Epithelial cell of proximal tubule (primary cell): ENCODE data around the gene C10orf90. TPM values are rescaled to one million over a fixed set of nuclear protein-coding genes. Genes with fewer than 3 reads are reported as not detected.

ENCODE experiments used
- DNase-seq: peaks from one replicate; pipeline ENCODE4 v3.0.0-alpha.2; 2011; ENCODE audit warnings: low read depth
- H3K4me3 ChIP-seq: 2 replicates; pipeline ENCODE4 v1.5.1; 2011; ENCODE audit warnings: low read depth, mild to moderate bottlenecking, low read length
- total RNA-seq: library from RNA; depleted of rRNA; stranded (reverse); fragments of >200 nt; gene quantifications from 2 replicates; pipeline ENCODE4 v1.2.3, GENCODE V29; 2015
- TF ChIP-seq, protein P1 (sequence below): conservative IDR thresholded peaks from 2 replicates; pipeline ENCODE4 v1.5.1; 2012; ENCODE audit warnings: low read depth, mild to moderate bottlenecking, low read length

C10orf90 gene
- total RNA-seq, 1 donor from 2014 or later = not detected

DNA sequence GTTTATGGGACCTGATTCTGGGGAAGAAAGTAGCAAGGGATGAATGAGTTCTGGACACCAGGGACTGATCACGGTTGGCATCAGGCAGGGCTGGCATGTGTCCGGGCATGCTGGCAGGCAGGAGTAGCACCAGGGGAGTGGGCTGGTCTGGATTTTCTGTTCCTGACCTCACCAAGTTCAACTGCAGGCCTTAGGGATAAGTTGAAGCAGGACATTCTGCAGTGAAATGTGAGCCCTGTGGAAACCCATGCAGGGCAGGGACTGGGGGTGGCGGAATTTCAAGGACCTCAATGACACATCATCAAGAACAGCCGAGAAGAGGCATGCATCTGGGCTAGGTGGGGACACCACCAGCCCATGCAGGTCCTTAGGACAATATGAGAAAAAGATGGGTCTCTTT, 202.0 kb downstream of the C10orf90 start:
- no peak overlapping the region for H3K4me3 ChIP-seq
- no peak for DNase-seq
- TF ChIP-seq, protein P1, sequence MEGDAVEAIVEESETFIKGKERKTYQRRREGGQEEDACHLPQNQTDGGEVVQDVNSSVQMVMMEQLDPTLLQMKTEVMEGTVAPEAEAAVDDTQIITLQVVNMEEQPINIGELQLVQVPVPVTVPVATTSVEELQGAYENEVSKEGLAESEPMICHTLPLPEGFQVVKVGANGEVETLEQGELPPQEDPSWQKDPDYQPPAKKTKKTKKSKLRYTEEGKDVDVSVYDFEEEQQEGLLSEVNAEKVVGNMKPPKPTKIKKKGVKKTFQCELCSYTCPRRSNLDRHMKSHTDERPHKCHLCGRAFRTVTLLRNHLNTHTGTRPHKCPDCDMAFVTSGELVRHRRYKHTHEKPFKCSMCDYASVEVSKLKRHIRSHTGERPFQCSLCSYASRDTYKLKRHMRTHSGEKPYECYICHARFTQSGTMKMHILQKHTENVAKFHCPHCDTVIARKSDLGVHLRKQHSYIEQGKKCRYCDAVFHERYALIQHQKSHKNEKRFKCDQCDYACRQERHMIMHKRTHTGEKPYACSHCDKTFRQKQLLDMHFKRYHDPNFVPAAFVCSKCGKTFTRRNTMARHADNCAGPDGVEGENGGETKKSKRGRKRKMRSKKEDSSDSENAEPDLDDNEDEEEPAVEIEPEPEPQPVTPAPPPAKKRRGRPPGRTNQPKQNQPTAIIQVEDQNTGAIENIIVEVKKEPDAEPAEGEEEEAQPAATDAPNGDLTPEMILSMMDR = no peak

DNA sequence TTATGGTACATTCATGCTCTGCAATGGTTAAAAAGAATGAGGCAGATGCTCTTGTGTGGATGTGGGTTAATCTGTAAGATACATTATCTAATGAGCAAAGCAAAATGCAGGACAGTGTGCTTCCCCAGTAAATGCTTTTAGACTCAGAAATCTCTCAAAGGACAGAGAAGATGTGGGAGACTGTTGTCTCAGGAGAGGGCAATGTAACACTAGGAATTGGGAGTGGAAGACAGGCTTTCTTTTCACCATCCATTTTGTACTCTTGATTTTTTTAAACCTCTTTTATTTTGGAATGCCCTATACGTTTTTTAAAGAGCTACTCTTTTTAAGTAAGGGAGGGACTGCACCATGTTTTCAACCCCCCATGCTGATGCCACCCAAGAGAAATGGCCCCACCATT, 204.7 kb downstream of the C10orf90 start:
- no peak overlapping the region for H3K4me3 ChIP-seq
- DNase-seq = no peak
- TF ChIP-seq, protein P1 = peak; percentile 8

DNA sequence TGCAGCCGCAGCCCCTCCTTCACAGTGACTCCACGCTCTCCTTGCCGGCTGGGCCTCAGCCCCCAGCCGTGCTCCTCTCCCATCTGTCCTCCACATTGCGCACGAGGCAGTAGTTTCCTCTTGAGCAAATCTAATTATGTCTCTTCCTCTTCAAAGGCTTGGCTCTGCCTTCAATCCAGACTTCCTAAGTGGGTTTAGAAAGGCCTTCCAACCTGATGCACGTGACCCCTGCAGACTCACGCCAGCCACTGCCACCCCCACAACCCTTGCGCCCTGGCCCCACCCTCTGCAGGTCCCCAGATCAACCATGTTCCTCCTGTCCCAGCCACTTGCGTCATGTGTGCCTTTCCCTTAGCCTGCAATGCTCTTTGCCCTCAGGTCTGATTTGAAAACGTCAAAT, 207.2 kb downstream of the C10orf90 start:
- H3K4me3 ChIP-seq = no peak overlapping the region
- TF ChIP-seq, protein P1 = no peak
- no peak for DNase-seq

DNA sequence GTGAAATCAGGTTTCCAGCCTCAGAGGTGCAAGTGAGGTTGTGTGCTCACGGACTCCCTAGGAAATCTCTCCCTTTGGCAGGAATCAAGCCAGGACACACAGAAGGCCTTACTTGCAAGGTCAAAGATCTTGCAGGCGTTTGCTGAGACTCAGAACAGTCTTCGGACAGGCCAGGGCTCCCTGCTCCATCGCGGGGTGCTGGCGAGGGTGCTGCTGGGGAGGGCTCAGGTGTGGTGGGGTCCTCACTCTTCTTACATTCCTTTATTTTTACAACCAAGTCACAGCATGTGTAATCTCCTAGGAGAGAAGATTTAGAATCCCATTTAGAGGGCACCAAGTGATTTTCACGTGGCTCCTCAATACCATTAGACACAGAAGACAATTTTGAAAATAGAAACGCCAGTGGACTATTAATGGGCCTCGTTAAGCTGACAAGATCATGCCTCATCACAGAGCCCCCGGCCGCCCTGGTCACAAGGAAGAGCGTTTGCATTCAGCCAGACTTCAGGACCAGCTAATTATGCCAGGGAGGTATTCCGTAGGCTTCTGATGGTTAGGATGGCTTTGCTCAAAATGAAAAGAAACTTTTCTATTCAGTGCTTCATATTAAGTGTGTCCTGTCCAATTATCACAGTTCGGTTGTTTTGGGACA, 209.1 kb downstream of the C10orf90 start:
- TF ChIP-seq, protein P1 = no peak
- no peak overlapping the region for H3K4me3 ChIP-seq
- DNase-seq = no peak

DNA sequence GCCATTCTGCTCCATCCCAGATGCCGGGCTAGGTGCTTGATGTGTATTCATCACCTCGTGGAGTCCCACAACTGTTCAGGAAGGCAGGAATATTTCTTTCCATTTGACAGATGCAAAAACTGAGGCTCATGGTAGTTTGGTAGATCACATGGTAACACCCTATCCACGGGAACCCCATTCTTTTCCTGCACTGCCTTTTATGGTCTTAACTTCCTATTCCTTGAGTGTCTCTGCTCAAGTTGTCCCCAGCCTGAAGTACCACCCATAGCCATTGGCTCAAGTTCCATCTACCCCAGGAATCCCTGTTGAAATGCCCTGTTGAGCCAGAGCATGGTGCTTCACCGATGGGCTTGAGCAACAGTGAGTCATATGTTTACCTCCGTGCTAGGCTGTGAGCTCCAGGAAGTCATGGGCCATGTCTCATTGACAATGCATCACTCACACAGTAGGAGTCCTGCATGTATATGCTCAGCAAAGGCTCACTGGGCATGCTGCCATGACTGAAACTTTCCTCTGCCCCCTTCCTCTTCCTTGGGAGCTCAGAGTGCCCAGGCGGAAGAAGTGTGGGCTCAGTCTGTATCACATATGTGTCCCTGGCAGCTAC, 210.5 kb downstream of the C10orf90 start:
- H3K4me3 ChIP-seq = no peak overlapping the region
- peak; percentile 96 for DNase-seq
- TF ChIP-seq, protein P1 = no peak

DNA sequence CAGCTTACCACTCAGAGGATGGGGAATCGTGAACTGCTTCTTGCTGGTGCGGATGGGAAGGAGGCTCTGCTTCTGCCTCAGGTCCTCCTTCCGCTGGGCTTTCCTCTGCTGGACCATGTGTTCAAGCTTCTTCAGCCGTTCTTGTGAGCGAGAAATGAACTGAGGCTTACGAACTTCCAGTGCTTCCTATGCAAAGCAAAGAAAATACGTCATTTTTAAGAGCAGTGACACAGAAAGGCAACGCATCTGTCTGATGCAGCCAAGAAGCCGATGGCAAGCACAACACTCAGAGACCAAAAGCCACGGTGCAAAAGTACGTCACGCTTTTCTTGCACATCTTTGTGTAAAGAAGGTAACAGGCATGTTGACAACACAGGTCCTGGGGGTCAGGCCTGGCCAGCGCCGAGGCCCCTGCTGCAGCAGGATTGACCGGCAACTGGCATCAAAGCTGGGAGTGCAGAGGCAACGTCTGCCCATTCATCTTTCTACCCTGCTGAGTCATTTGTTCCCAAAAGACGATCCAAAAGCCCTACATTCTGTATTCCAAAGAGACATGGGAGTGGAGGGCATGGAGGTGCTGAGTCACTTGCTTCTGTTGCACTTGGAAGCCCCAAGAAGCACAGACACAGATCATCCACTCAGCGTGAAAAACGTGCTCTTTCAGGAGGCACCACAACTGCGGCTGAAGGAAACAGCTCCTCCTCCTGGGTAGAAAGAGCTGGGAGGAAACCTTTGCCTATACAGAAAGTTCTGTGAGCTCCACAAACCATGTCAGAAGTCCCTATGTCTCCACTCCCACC, 211.3 kb downstream of the C10orf90 start:
- peak; percentile 56 for DNase-seq
- no peak overlapping the region for H3K4me3 ChIP-seq
- TF ChIP-seq, protein P1 = peak; percentile 46
